SIG-M5 (cell line): ENCODE measurements around the gene EPHA3.

Source experiments
- DNase-seq: peaks from one replicate; lab custom pipeline; 2025; lab: John Stamatoyannopoulos, UW

EPHA3 gene

DNA sequence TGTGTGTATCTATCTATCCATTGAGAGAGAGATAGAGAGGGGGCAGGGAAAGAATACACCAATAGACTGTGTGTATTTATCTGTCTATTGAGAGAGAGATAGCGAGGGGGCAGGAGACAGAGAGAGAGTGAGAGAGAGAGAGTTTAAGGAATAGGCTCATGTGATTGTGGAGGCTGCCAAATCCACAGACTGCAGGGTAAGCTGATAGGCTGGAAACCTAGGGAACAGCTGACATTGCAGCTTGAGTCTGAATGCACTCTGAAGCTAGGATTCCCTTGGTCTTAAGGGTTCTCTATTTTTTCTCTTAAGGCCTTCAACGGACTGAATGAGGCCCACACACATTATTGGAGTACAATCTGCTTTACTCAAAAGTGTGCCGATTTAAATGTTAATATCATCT lies 255.8 kb downstream of the EPHA3 start:
- DNase-seq: no peak

DNA sequence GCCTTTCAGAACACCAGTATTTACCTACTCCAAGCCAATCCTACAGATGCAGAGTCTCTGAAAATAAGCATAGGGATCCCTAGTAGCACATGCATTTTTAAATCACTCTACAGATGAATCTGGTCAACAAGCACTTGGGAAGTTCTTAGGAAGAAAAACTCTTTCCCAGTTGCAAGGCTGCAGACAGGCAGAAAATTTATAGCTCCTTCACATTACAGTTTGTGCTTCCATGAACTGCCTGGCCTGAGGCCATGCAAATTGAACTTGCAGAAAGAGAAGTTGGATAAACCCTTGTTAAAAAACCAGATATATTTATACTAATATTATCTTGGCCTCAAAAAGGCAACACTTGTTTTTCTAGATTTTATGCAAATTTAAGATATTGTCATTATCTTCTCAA lies 256.9 kb downstream of the EPHA3 start:
- DNase-seq: no peak

DNA sequence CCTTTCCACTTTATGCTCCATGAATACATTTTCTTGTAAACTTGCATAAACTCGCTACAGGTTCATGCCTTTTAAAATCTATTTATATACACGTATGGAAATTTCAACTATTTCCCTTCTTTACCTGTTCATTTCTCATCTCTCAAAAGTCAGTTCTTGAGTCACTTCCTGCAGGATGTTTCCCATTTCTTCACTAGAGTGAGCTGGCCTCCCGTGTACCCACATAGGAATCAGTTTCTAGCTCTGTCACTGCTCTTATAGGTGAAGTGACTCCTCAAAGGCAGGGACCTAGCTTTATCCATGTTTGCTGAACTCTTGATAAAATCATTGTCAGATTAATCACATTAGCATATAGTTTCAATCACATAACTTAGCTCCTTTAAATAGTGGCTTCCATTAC lies 259.7 kb downstream of the EPHA3 start:
- no peak for DNase-seq

DNA sequence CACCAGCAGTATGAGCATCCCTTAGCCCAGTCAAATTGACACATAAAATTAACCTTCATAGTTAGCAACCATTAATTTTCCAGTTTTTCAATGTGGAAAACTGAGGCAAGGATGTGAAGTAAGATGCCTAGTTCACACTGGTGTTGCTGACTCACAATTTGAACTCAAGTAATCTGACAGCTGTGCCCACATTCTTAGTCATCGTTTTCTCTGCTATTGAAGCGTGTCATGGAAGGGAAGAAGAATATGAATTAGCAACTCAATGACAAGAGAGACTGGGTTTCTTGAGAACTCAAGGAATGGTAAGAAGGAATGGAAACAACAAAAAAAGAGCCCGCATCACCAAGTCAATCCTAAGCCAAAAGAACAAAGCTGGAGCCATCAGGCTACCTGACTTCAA lies 261.4 kb downstream of the EPHA3 start:
- no peak for DNase-seq

DNA sequence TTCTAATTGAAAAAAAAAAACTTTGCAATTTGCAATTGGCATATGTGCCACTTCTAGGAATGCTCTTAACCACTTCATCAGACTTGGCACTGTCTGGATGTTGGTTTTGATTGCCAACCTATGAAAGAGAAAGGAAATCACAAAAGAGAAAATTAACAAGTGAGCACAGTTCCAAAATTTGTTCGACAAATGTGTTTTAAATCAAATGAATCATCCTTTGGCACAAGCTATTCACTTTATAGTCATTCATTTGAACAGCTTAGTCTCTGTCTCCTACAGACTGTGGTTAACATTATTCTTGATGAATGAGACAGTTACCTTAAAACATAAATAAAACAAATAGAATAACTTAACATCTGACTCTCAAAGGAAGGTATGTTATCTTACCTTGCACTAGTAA lies 265.0 kb downstream of the EPHA3 start:
- DNase-seq: no peak

DNA sequence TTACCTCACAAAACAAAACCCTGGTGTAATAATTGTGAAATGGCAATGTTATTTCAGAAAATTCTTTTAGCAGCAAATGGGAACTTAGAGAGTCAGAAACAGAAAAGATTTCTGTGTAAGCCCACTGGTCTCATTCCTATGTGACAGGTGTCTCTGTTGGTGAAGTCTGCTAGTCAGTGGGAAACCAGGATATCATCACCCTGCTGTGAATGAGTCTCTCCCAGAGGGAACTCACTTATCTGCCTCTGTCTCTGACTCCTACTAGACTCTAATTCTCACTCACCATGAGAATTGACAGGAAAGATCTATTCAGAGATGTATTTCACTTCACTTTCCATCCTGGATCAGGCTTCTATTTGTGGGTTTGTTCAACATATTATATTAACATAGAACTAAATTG lies 266.0 kb downstream of the EPHA3 start:
- no peak for DNase-seq

DNA sequence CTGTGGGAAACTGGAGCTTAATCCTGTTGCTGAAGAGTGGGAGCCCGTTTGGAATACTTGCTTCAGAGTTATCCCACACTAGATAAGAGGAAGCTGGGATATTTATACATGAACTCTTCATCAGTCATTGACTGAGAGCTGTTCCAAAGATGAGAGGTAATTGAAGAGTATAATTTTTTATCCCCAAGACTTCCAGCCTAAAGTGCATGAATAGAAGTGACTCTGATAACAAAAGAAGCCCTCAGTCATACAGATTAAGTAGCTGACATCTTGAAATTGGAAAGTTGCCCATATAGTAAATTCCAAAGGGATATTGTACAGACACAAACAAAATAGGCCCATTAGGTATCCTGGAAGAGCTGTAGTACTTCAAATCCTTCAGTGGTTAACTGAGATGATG lies 268.0 kb downstream of the EPHA3 start:
- no peak for DNase-seq

DNA sequence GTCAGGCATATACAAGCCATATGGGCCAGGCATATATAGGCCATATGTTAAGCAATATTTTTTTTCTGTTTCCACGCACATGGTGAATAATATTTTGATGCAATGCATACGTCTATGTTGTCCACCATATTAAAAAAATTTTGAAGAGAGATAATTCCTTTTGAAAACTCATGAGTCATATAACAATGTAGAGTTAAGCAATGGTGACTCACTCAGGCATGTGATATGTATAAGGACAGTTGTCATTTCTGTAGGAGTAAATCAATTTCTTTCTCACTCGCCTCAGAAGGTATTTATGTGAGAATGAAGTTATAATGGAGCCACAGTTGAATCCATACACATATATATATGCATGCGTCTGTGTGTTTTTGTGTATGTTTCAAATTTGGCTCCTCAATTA lies 272.6 kb downstream of the EPHA3 start:
- DNase-seq: no peak

DNA sequence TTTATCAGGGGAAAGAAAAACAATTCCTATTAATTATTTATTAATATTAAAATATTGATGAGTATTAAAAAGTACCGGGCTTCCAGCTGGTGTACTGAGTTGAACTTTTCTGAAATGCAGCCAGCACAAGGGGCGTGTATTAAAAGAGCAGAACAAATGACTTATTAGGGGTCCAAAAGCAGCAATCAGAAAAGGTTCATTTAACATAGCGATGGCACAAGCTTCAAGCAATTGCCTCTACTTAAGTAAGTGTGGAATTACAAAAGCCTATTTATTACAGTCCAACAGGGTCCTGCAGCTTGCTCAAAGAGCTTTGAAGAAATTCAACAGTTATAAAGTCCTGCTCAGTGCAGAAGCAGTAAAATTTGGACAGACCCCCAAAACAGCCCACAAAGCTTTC lies 285.6 kb downstream of the EPHA3 start:
- no peak for DNase-seq

DNA sequence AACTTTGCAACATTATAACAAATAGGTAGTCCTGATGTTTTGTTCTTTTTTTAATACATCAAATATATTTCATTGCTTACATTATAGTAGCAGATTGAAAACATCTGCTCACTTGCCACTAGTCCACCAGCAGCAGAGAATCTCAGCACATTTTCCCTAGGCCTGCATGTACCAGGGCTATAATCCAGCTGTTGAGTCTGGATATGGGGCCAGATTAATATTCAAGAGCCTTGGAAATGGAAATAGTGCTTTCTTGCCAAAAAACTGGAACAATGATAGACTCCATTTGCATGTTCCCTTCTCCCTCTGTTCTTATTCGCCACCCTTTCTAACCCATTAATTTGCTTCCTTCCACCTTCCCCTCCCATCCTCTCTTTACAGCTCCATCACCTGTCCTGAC lies 288.0 kb downstream of the EPHA3 start:
- no peak for DNase-seq

DNA sequence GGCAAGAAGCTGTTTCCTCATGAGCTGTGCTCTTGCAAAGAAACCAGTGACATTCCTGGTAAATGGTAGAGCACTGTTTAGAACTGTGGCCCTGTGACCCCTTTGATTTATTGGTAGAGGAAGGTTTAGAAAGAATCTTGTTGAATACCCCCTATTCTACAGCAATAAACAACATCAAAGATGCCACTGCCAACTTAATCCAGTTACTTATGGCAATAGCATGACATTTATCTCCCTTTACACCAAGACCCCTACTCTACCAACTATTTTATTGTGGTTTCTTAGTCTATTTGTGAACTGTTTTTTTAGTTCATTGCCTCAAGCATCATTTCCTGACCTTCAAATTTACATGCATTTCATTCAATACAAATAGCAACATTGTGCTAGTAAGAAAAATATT lies 288.6 kb downstream of the EPHA3 start:
- DNase-seq: no peak

DNA sequence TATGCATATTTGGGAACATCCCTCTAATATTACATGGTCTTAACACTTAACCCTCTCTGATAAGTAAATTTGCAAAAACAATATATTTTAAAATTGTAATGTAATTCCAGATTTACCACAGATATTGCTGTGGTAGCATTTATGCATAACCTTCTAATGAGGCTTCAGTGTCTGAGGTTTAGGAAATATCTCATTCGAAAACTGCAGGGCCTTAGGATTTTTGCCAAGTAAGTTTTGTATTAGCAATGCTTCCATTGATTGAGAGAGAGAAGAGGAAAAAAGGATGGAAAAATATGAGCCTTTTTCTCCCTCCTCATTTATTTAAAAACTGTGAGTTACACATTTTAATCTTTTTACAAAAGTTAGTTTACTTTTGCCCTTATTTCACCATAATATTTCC lies 294.6 kb downstream of the EPHA3 start:
- DNase-seq: no peak

DNA sequence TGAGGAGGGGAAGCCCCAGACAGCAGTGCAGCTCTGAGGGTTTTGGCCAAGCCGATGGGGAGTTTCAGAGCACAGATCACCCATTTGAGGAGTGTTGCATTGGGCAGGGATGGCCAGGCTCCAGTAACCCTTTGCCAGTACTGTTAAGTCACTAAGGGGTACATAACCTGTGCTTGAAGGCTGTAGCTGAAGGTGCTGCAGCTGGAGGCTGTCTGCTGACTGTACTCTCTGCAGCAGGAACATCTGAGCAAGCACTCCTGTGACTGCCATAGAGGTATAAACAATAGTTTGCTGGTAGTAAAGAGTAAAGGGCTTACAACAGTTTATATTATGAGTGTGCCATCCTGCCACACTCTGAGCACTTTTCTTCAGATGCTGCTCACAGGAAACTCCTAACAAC lies 297.8 kb downstream of the EPHA3 start:
- no peak for DNase-seq

DNA sequence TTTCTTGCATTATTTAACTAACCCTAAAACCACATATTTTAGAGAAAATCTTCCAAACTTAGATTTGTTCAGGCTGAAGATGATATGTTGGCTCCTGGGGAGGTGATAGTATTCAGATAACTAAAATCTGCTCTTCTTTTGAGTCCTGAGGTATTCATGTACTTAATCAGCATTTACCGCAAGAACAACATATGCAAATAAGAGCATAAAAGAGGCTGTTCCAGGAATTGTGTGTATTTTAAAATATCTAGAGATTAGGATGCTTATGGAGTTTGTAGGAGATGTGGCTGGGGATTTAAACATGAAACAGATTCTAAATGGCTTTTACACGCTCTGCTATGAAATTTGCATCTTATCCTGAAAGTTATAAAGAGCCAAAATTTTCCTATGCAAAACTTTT lies 298.2 kb downstream of the EPHA3 start:
- no peak for DNase-seq

DNA sequence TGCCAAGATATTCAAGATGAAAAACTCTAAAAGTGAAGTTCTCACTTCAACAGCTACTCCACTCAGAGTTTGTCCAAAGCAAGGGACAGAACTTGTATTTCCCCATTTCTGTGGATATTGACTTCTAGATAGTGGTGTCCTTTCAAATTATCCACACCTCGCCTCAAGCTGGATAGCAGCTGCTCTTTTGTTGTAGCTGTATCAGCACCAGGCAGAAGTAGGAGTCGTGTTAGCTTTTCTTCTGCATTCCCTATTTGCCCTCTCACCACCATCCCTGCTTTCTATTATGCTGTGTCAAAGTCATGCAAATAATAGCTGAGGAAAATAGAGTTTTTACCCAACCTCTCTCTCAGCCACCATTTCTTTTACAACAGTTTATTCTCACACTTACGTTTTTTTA lies 303.8 kb downstream of the EPHA3 start:
- no peak for DNase-seq

DNA sequence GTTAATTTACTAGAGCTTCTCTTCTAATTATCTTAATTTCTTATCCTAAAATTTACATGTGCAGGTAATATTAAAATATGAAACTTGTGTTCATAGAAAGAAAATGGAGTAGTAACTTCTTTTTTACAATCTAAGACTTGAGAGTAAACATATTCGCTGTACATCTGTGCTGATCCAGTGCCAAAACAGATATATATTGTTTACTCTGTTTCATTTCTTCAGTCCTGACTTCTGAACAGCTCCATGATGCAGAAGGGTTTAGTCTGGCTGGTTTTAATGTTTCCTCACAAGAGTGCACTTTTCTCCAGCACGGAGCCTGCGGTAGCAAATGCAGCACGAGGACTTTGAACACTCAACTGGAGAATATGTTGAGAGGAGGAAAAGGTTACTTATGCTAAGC lies 306.8 kb downstream of the EPHA3 start:
- no peak for DNase-seq

DNA sequence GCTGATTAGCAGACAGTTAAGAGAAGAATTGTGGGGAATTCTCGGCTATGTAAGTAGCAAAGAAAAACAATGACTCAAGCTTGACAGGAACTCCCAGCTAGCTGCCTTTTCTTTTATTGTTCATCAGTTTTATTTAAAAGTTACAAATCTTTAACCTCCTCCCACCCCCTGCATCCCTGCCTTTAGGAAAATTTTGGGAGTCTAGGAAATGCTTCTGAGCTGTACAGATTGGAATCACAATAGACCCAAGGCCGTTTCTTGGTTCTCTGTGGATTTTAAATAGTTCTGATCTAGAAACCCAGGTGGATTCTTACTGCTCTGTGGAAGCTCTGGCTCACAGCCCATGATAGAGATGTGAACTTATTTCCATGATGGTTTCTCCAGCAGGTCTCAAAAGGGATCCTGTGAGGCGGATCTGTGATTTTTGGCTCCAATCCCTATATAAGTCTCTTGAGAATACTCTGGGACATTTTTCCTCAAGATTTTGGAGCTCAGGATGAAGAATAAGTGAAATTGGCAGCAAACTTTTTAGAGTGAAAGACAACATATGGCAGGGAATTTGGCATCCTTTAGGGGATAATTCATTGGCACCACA lies 312.3 kb downstream of the EPHA3 start:
- DNase-seq: no peak

DNA sequence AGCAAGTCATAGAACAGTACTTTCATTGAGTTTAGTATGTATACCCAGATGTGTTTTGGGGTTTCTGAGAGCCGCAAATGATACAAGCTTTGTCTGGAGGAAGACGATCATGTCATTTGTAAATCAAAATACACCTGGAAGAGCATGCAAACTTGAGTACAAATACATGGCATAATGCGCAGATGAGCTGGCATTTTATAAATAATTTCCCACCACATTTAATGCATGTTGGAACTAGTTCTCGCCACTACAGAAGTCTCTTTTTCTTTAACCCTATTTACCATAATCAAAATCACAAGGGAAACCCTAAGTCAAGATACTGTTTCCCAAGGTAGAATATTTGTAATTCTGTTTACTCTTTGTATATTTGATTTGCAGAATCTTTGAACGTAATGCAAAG lies 318.6 kb downstream of the EPHA3 start:
- no peak for DNase-seq

DNA sequence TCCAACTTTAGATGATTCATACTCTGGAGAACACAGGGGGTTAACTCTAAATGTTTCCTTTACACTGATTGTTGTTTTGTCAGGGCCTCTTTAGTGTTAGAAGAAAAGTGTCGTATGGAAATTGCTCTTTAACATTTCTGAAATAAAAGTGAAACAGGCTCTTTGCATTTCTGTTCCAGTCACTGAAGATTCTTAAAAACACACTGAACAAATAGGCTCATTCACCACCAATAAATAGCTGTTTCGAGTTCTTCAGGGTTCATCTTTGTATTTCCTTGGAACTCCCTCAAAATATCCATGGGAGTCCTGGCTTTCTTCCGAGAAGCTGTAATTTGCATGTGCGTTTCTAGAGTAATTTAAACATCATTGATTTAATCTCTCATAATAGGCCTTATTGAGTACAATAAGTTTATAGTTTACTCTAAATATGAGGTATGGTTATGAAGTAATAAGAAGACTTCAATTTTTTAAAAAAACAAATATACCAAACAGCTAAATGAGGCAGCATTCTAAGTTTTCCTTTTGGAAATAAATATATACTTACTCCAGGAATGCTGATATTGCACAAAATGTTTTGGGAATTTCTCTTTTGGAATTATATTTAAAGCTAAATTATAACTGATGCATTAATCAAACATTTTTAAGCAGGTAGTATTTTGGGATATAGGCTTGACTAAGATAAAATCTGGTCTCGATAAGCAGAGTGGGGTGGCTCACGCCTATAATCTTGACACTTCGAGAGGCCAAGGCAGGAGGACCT lies 327.4 kb downstream of the EPHA3 start:
- no peak for DNase-seq

DNA sequence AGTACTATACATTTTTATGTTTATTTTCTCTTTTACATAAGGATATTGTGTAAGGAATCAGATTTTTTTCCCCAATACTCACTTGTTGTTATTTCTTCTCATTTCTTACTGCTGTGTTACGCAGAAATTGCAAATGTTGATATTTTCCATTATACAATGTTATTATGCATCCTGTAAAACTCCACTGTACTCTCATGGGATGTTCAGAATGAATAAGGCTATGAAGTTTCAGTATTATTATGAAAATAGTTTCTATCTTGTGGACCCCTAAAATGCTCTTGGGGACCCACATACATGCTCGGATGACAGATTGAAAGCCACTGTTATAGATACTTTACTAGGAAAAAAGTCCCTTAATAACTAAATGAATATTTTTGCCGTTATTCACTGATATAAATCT lies 329.4 kb downstream of the EPHA3 start:
- no peak for DNase-seq

DNA sequence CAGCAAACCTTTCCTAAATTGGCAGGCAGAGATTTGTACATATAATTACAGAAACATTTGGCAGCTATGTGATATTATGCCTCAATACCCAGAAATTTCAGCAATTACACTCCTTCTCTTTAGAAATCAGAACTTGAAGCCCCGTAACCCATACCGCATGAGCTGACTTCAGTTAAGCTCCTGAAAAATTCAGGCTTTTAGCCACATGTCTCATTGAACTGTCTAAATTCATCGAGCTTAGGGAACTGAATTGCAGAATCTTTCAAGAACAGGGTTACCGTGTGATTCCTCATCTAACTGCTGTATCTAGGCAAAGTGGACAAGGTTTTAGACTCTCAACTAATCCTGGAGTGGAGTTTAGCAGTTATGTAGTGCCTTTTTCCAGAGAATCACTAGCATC lies 333.0 kb downstream of the EPHA3 start:
- no peak for DNase-seq

DNA sequence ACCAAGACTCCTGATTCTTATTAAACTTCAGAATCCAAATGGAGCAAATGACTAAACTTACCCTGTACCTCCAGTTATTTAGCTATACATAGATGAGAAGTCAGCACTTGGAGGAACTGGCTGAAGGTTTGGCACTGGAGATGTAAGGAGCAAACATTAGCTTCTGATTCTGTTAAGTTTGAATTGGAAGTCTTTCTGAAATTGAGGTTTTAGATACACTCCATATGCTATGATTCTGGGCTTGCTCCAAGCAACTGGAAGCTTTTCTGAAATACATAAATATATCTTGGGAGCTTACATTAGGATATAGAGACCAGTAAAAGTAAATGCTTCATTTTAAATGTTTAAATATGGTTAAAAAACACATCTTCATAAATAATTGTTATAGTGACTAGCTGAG lies 333.7 kb downstream of the EPHA3 start:
- DNase-seq: no peak

DNA sequence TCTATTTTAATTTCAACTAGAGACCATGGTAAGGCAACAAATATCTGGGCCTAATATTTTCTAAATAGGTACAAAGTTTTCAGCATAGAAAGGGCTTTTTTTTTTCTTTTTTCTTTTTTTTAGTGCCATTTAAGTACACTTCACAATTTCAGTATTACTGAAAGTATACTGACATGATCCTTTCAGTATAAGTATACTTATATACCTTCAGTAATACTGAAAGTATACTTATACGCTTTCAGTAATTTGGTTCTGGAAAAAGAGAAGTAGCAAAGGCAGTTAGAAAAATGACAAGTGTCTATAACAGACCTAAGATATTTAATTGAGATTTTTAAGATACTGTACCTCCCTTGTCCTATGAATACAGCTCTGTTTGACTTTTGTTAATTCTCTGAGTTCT lies 339.2 kb downstream of the EPHA3 start:
- DNase-seq: no peak

DNA sequence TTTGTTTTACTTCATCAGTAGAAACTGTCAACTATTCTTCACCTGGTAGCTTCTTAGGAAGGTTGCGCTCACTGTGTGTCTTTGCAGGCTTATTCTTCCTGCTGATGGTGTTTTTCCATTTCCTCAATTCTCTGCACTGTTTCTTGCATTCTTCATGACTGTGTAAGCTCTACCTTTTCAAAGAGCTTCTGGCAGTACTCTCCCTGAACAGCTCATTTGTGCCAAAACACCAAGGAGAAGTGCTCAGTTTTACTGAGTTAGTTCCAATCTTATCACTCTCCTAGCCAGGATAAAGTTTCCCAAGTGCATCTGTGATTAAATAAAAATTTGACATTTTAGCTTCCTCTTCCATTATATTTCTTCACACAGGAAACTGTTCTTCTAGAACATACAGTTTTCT lies 339.8 kb downstream of the EPHA3 start:
- DNase-seq: no peak
